ENCODE data around the gene CR2.
"Not testable (repeated sequence)": the region's sequence is repeated elsewhere in the genome, so short reads cannot be mapped to it uniquely, and the experiment has no call there.

CR2 gene

DNA sequence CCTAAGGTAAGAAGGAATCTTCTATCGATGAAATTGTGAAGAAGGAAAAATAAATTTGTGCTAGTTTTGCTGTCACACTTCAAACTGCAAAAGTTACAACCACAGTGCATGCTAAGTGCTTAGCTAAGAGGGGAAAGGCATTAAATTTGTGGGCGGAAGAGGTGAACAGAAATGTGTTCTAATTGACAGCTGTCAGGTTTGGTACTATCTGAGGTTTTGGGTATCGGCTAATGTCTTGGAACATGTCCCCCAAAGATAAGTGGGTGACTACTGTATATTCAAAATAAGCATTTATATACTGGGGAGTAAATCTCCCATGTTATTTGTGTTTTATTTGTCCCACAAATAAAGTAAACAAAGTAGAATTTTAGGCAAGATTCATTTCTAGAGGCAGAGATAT lies 49.8 kb downstream of the CR2 start:
- H3K4me3 ChIP-seq (ENCODE audit: low read depth, low read length): no peak overlapping the region

DNA sequence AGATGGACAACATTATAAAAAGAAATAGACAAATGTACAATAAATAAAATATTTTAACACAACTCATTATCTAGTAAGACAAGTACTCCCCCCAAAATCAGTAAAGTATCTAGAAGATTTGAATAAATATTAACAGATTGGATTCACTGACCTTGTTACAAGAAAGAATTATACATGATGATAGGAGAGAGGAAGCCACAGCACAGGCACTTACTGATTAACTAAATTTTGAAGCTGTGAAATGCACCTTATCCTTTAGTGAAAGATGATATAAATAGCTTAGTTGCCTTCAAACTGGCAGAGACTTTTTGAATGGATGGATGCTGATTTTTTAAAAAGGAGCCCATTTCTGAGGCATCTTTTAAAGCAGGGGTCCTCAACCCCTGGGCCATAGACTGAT lies 50.3 kb downstream of the CR2 start:
- no peak overlapping the region for H3K4me3 ChIP-seq (ENCODE audit: low read depth, low read length)

DNA sequence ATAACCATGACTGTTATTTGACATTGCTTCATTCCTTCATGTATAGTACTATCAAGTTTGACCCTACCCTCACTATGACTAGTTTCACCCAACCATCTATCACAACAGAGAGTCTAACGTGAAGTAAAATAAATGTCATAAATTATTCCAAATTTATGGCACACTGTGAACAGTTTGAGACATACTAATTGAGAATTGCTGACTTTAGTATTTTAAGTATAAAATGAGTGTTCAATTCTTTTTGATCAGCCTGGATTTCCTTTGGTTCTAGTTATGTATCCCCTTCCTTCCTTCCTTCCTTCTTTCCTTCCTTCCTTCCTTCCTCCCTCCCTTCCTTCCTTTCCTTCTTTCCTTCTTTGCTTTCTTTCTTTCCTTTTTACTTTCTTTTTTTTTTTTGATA lies 56.3 kb downstream of the CR2 start:
- H3K4me3 ChIP-seq (ENCODE audit: low read depth, low read length): no peak overlapping the region

DNA sequence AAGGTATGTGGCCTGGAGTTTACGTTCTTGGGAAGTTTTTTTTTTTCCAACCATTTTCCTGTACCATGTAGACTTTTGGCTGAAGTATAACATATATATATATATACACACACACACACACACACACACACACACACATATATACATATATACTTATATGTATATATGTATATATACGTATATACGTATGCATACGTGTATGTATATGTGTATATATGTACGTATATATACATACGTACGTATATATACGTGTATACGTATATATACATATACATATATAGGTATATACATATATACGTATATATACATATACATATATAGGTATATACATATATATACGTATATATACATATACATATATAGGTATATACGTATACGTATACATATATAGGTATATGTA lies 60.8 kb downstream of the CR2 start:
- H3K4me3 ChIP-seq (ENCODE audit: low read depth, low read length): no peak overlapping the region

DNA sequence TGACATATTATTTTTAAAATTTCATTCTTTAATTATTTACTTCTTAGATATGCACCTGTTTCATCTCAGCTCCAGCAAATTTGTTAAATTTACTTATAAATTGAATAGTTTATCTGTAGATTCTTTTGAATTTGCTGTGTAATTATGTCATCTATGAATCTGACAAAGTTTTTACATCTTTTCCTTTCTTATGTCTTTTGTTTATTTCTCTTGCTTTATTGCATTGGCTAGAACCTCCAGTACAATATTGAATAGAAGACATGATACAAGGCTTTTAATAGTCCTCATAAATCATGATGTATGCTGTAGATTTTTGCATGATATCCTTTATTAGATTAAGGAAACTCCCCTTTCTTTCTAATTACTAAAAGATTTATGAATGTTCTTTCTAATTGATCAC lies 62.6 kb downstream of the CR2 start:
- no peak overlapping the region for H3K4me3 ChIP-seq (ENCODE audit: low read depth, low read length)

DNA sequence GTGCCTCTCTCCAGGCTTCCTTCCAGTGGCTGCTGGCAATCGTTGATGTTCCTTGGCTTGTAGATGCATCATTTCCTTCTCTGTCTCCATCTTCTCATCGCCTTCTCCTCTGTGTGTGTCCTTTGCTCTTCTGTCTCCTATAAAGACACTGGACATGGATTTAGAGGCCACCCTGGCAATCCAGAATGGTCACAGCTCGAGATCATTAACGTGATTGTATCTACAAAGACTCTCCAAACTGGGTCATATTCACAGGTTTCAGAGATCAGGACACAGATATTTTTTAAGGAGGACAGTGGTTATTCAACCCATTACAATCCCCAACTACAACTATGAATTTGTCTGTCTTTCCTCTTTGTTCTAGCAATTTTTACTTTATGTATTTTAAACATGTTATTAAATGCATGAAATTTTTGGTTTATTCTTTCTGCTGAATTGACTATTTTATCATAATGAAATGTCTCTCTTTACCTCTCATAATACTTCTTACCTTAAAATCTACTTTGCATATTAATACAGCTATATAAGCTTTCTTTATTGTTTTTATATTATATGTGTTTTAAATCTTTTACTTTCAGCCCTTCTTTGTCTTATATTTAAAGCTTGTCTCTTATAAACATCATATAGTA lies 64.6 kb downstream of the CR2 start:
- no peak overlapping the region for H3K4me3 ChIP-seq (ENCODE audit: low read depth, low read length)

DNA sequence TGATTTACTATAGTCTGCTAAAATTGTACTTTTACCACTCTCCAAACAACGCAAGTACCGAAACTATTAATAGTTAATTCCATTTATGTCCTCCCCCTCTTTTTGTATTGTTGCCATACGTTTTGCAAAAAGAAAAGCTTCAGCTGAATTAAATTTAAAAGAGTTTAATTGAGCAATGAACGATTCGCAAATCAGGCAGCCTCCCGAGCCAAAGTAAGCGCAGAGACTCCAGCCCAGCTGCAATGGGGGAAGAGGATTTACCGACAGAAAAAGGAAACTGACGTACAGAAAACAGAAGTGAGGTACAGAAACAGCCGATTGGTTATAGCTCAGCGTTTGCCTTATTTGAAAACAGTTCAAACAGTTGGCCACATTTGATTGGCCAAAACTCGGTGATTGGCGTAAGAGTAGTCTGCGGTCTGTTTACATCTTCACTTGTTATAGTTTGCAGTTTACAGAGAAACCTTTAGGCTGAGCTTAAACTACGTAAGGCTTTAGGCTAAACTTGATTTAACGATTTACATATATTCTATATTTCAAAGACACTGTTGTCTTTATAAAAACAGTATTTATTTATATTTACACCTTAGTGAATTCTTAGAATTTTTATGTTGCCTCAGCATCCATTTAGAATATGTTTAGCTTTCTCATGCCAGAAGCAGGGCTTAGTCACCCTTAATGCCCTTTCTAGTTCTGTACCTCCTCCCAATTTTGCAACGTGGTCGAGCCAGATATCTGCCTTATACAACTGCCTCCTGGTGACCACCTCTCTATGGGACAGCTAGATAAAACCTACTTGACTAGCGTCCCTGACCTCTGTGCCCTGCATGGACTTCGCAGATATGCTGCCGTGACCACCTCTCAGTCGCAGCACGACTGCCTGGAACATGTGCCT lies 65.6 kb downstream of the CR2 start:
- H3K4me3 ChIP-seq (ENCODE audit: low read depth, low read length): no peak overlapping the region

DNA sequence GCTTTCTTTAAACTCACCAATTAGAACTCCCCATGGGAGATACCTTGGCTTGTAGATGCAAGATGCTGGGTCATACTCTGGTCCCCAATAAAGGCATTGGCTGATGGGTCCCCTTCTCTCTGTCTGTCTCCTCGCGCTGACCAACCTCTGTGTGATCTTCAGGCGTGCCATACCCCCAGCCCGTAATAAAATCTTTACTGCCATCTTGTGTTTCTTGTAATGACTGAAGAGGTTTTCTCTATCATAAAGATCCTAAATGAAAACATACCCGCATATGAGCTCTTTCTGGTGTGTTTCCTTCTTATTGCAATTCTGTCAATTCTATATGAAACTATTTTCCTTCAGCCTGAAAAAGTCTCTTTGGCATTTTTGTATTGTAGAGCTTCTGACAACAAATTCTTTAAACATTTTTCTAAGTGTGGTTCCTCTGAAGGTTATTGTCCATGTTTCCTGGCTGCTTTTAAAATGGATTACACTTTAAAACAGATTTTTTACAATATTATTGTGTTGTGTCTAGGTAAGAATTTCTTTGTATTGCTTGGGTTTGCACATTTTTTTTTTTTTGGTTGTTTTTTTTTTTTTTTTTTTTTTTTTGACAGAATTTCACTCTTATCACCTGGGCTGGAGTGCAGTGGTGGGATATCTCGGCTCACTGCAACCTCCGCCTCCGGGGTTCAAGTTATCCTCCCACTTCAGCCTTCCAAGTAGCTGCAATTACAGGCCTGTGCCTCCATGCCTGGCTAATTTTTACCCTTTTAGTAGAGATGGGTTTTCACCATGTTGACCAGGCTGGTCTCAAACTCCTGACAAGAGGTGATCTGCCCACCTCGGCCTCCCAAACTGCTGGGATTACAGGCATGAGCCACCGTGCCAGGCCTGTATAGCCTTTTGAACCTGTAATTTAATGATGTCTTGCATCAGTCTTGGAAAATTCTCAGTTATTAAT lies 66.5 kb downstream of the CR2 start:
- H3K4me3 ChIP-seq (ENCODE audit: low read depth, low read length): not testable (repeated sequence)

DNA sequence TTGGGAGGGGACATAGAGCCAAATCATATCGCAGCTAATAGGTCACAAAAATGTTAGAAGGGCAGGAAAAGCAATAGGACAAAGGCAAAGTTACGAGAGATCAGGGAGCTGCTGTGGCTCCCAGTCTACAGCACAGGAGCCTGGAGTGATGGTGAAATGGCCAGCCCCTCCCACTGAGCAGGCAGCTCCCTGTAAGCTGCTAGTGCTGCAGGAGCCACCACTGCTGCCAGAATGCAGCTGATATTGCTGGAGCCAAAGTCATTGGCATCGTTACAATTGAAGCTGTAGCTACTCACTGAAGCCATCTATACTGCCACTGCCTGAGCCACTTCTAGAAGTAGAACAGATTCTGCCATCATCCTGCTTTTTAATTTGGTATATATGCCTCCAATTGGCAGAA lies 71.1 kb downstream of the CR2 start:
- not testable (repeated sequence) for H3K4me3 ChIP-seq (ENCODE audit: low read depth, low read length)

DNA sequence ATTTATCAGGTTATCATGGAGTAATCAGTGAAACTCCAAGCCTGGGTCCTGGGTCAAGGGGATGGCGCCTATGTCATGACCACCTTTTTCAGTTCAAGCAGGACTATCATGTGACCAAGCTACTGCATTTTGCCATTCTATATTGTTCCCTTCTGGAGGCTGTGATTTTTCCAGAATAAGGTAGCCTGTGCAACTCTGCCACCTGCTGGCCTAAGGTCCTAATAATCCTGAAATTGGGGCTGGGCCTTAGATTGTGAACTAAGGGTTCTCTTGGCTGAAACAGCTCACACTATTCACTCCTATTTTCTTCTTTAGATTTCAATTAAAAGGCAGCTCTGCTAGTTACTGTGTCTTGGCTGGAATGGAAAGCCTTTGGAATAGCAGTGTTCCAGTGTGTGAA lies 74.3 kb downstream of the CR2 start:
- H3K4me3 ChIP-seq (ENCODE audit: low read depth, low read length): not testable (repeated sequence)

DNA sequence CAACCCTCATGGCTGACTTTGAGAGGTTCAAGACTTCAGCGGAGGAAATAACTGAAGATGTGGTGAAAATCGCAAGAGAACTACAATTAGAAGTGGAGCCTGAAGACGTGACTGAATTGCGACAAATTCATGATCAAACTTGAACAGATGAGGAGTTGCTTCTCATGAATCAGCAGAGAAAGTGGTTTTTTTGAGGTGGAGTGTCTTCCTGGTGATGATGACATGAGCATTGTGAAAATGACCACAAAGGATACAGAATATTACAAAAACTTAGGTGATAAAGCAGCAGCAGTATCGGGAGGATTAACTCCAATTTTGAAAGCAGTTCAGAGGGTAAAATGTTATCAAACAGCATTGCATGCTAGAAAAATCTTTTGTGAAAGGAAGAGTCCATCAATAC lies 82.1 kb downstream of the CR2 start:
- H3K4me3 ChIP-seq (ENCODE audit: low read depth, low read length): not testable (repeated sequence)
